Measurements from ENCODE around the gene VMP1. TPM values are rescaled to one million over a fixed set of nuclear protein-coding genes. Genes with fewer than 3 reads are reported as not detected.

Gene VMP1
- total and polyA plus RNA-seq, 4 donors = 46.4 to 118 (median 71.6) TPM

DNA sequence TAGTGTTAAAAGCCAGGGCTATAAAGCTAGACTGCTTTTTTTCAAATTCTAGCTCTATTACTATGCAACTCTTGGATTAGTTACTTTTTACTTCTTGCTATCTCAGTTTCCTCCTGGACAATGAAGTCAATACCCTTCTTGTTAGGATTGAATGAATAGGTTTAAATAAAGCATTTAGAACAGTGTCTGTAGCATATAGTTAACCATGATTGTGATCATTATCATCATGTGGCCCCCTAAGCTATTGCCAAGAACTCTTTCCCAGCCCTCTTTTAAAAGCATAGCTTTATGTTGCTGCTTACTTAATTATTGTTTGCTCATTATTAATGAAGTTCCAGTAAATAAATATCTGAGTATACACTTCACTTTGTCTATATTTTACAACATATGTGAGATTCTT lies 4.5 kb downstream of the VMP1 start (continued):
- no peak for TF ChIP-seq RXRA (IDR thresholded peaks at IDR 0.05)
- TF ChIP-seq, protein P1, sequence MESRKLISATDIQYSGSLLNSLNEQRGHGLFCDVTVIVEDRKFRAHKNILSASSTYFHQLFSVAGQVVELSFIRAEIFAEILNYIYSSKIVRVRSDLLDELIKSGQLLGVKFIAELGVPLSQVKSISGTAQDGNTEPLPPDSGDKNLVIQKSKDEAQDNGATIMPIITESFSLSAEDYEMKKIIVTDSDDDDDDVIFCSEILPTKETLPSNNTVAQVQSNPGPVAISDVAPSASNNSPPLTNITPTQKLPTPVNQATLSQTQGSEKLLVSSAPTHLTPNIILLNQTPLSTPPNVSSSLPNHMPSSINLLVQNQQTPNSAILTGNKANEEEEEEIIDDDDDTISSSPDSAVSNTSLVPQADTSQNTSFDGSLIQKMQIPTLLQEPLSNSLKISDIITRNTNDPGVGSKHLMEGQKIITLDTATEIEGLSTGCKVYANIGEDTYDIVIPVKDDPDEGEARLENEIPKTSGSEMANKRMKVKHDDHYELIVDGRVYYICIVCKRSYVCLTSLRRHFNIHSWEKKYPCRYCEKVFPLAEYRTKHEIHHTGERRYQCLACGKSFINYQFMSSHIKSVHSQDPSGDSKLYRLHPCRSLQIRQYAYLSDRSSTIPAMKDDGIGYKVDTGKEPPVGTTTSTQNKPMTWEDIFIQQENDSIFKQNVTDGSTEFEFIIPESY (IDR thresholded peaks at IDR 0.05) = no peak

DNA sequence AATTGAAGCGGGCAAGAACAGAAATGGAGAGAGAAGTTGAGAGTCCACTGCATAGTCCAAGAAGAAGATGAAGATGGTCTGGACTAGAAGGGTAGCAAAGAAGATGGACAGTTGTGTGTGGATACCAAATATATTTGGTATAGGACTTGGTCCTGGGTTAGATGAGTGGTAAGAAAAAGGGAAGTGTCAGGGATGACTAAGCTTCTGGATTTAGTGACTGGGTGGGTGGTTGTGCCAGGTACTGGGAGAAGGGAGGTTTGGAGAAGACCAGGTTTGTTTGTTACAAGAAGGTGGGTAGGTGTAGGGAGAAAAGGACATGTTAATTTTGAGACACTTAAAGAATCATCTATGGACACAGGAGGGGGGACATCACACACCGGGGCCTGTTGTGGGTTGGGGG lies 5.4 kb downstream of the VMP1 start:
- TF ChIP-seq FOXA2 (IDR thresholded peaks at IDR 0.05) (no peak), FOXA1 (IDR thresholded peaks at IDR 0.05) (no peak), HNF4A (conservative IDR thresholded peaks at IDR 0.05) (no peak), EGR1 (IDR thresholded peaks at IDR 0.05; ENCODE audit: low read depth in 2 of 2) (no peak), NR2F2 (IDR thresholded peaks at IDR 0.05) (no peak), GABPA (IDR thresholded peaks at IDR 0.05 in 1 of 2, conservative IDR thresholded peaks at IDR 0.05 in 1 of 2) (no peak), TAF1 (conservative IDR thresholded peaks at IDR 0.05) (no peak), HNF4G (IDR thresholded peaks at IDR 0.05) (no peak), SP1 (IDR thresholded peaks at IDR 0.05) (no peak), JUND (IDR thresholded peaks at IDR 0.05) (no peak), RAD21 (IDR thresholded peaks at IDR 0.05) (no peak), YY1 (IDR thresholded peaks at IDR 0.05) (no peak), RXRA (IDR thresholded peaks at IDR 0.05) (no peak)
- TF ChIP-seq, protein P1 (IDR thresholded peaks at IDR 0.05) = no peak
- TF ChIP-seq, protein P2, sequence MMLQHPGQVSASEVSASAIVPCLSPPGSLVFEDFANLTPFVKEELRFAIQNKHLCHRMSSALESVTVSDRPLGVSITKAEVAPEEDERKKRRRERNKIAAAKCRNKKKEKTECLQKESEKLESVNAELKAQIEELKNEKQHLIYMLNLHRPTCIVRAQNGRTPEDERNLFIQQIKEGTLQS (IDR thresholded peaks at IDR 0.05) = no peak
- TF ChIP-seq, protein P3, sequence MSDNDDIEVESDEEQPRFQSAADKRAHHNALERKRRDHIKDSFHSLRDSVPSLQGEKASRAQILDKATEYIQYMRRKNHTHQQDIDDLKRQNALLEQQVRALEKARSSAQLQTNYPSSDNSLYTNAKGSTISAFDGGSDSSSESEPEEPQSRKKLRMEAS (IDR thresholded peaks at IDR 0.05) = no peak
- TF ChIP-seq, protein P4, sequence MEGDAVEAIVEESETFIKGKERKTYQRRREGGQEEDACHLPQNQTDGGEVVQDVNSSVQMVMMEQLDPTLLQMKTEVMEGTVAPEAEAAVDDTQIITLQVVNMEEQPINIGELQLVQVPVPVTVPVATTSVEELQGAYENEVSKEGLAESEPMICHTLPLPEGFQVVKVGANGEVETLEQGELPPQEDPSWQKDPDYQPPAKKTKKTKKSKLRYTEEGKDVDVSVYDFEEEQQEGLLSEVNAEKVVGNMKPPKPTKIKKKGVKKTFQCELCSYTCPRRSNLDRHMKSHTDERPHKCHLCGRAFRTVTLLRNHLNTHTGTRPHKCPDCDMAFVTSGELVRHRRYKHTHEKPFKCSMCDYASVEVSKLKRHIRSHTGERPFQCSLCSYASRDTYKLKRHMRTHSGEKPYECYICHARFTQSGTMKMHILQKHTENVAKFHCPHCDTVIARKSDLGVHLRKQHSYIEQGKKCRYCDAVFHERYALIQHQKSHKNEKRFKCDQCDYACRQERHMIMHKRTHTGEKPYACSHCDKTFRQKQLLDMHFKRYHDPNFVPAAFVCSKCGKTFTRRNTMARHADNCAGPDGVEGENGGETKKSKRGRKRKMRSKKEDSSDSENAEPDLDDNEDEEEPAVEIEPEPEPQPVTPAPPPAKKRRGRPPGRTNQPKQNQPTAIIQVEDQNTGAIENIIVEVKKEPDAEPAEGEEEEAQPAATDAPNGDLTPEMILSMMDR (IDR thresholded peaks at IDR 0.05; ENCODE audit: low read depth, low read length, missing input control) = no peak
- TF ChIP-seq, protein P5, sequence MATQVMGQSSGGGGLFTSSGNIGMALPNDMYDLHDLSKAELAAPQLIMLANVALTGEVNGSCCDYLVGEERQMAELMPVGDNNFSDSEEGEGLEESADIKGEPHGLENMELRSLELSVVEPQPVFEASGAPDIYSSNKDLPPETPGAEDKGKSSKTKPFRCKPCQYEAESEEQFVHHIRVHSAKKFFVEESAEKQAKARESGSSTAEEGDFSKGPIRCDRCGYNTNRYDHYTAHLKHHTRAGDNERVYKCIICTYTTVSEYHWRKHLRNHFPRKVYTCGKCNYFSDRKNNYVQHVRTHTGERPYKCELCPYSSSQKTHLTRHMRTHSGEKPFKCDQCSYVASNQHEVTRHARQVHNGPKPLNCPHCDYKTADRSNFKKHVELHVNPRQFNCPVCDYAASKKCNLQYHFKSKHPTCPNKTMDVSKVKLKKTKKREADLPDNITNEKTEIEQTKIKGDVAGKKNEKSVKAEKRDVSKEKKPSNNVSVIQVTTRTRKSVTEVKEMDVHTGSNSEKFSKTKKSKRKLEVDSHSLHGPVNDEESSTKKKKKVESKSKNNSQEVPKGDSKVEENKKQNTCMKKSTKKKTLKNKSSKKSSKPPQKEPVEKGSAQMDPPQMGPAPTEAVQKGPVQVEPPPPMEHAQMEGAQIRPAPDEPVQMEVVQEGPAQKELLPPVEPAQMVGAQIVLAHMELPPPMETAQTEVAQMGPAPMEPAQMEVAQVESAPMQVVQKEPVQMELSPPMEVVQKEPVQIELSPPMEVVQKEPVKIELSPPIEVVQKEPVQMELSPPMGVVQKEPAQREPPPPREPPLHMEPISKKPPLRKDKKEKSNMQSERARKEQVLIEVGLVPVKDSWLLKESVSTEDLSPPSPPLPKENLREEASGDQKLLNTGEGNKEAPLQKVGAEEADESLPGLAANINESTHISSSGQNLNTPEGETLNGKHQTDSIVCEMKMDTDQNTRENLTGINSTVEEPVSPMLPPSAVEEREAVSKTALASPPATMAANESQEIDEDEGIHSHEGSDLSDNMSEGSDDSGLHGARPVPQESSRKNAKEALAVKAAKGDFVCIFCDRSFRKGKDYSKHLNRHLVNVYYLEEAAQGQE (IDR thresholded peaks at IDR 0.05) = no peak
- H3K27me3 ChIP-seq (ENCODE audit: control insufficient read depth in 4 of 4, insufficient read depth in 4 of 4, low read length in 3 of 4) = no peaks in the 10 kb centered on the region
- WGBS = 99% methylated on average over 2 of the region's 2 CpGs
- peaks cover 0 to 2% (median 0%) of the 10 kb centered on the region in 4 donors for H3K36me3 ChIP-seq (ENCODE audit: control insufficient read depth in 4 of 4, insufficient read depth in 3 of 4, low read depth in 1 of 4, low read length in 3 of 4)
- no peak overlapping the region for H3K9ac ChIP-seq (ENCODE audit: low read depth in 1 of 2, low read length in 2 of 2)
- no peak for DNase-seq (ENCODE audit: low spot score)
- H3K9me3 ChIP-seq (ENCODE audit: control insufficient read depth in 4 of 4, low read length in 3 of 4) = no peaks in the 10 kb centered on the region
- H3K27ac ChIP-seq (ENCODE audit: low read depth in 1 of 2, low read length in 2 of 2) = no peak overlapping the region
- H3K4me1 ChIP-seq (ENCODE audit: control insufficient read depth in 4 of 4, insufficient read depth in 4 of 4, low read length in 3 of 4) = peaks cover 0 to 25% (median 13%) of the 10 kb centered on the region in 4 donors
- H3K4me3 ChIP-seq (ENCODE audit: low read depth in 1 of 3, low read length in 3 of 3) = no peak overlapping the region

Data from liver (tissue), 9 donors.